HG03354 (cell line): Measurements from ENCODE around the gene NEK3.
"Not testable (repeated sequence)": the region's sequence is repeated elsewhere in the genome, so short reads cannot be mapped to it uniquely, and the experiment has no call there.

Experiments used
- ATAC-seq: cut with Tn5 transposase; IDR thresholded peaks from one replicate; pipeline ENCODE4 v1.9.1; 2021; ENCODE audit warnings: mild to moderate bottlenecking; ENCODE audit not compliant: unreplicated experiment, poor library complexity, severe bottlenecking

The NEK3 gene

GRCh38 chr13:52159159-52159982 lies at the start of gene NEK3:
TSS of gene NEK3 (minus strand) at chr13:52159597. CDS start at chr13:52156191, 3,406 bp downstream.
- peak; percentile 86 for ATAC-seq

- ATAC-seq, result not testable (repeated sequence)
Observed at GRCh38 chr13:52208384-52208783, 49.0 kb upstream of the NEK3 start.

GRCh38 chr13:52207896-52208295 lies 48.5 kb upstream of the NEK3 start:
- ATAC-seq, result not testable (repeated sequence)

GRCh38 chr13:52207337-52207736 lies 47.9 kb upstream of the NEK3 start:
- not testable (repeated sequence) for ATAC-seq

GRCh38 chr13:52204546-52204945 lies 45.1 kb upstream of the NEK3 start:
- ATAC-seq, result not testable (repeated sequence)

GRCh38 chr13:52203864-52204263 lies 44.5 kb upstream of the NEK3 start:
- ATAC-seq, result not testable (repeated sequence)

GRCh38 chr13:52202506-52202905 lies 43.1 kb upstream of the NEK3 start:
- ATAC-seq, result not testable (repeated sequence)

- ATAC-seq, result peak; percentile 47
Observed at GRCh38 chr13:52201439-52202193, 42.2 kb upstream of the NEK3 start.

GRCh38 chr13:52195401-52195837 lies 36.0 kb upstream of the NEK3 start:
- peak; percentile 77 for ATAC-seq

- ATAC-seq, result peak; percentile 79
Observed at GRCh38 chr13:52194184-52194868, 34.9 kb upstream of the NEK3 start.

GRCh38 chr13:52193587-52194183 lies 34.3 kb upstream of the NEK3 start:
- not testable (repeated sequence) for ATAC-seq

- ATAC-seq, result not testable (repeated sequence)
Observed at GRCh38 chr13:52187424-52188187, 28.2 kb upstream of the NEK3 start.

- ATAC-seq, result no peak
Observed at GRCh38 chr13:52187029-52187423, 27.6 kb upstream of the NEK3 start.

- ATAC-seq, result not testable (repeated sequence)
Observed at GRCh38 chr13:52181316-52181954, 22.0 kb upstream of the NEK3 start.

GRCh38 chr13:52179925-52180324 lies 20.5 kb upstream of the NEK3 start:
- no peak for ATAC-seq

- no peak for ATAC-seq
Observed at GRCh38 chr13:52177276-52177675, 17.9 kb upstream of the NEK3 start.

- not testable (repeated sequence) for ATAC-seq
Observed at GRCh38 chr13:52173970-52174369, 14.6 kb upstream of the NEK3 start.

- ATAC-seq, result no peak
Observed at GRCh38 chr13:52173373-52173772, 14.0 kb upstream of the NEK3 start.

- not testable (repeated sequence) for ATAC-seq
Observed at GRCh38 chr13:52171686-52172085, 12.3 kb upstream of the NEK3 start.
